Measurements from ENCODE around the gene NCKAP5.

DNA sequence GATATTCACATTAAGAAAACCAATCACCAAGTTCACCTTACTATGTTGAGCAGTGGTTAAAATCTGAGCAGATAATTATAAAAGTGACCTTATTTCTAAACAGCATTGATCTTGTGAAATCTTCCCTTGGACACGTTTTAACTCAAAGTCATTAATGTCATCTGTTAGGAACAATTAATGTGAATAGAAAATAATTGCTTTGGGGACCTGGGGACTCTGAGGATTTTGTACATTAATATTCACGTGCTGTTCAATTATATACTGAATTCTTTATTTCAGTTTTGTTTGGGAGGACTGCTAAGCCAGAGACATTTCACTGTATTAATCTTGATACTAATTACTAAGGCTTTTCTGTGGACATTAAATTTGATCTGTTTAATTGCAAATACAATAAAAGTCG is 771.2 kb downstream of the NCKAP5 start:
- no peak for TF ChIP-seq EZH2phosphoT487 (IDR thresholded peaks at IDR 0.05; ENCODE audit: insufficient read depth, low read depth)
- TF ChIP-seq EZH2 (IDR thresholded peaks at IDR 0.05; ENCODE audit: insufficient read depth, poor library complexity, severe bottlenecking), result no peak

All from GM23248 (cell line).